Inflammatory macrophage treated with lipopolysaccharide for 4 hours (primary cell): ENCODE data around the gene TMCC2.
"Not testable (repeated sequence)": the region's sequence is repeated elsewhere in the genome, so short reads cannot be mapped to it uniquely, and the experiment has no call there.

Experiments
- DNase-seq: peaks from one replicate; pipeline ENCODE4 v3.0.0-alpha.2; 2020

Gene TMCC2

GRCh38 chr1:205227584-205228013 is at the start of gene TMCC2:
TSS of gene TMCC2 (plus strand) at chr1:205227946. CDS start at chr1:205228565, 619 bp downstream.
- DNase-seq, result peak; percentile 80

GRCh38 chr1:205179842-205180241 is 47.9 kb upstream of the TMCC2 start:
- DNase-seq, result no peak

GRCh38 chr1:205180331-205180730 is 47.4 kb upstream of the TMCC2 start:
- not testable (repeated sequence) for DNase-seq

GRCh38 chr1:205182930-205183329 is 44.8 kb upstream of the TMCC2 start:
- no peak for DNase-seq

- DNase-seq, result no peak
These were observed 43.9 kb upstream of the TMCC2 start for GRCh38 chr1:205183676-205184335.

- no peak for DNase-seq
These were observed 41.6 kb upstream of the TMCC2 start for GRCh38 chr1:205186191-205186590.

- no peak for DNase-seq
These were observed 40.3 kb upstream of the TMCC2 start for GRCh38 chr1:205187420-205187819.

GRCh38 chr1:205188098-205188497 is 39.6 kb upstream of the TMCC2 start:
- no peak for DNase-seq

- no peak for DNase-seq
These were observed 39.1 kb upstream of the TMCC2 start for GRCh38 chr1:205188596-205188995.

- peak; percentile 26 for DNase-seq
These were observed 38.6 kb upstream of the TMCC2 start for GRCh38 chr1:205189131-205189530.

- DNase-seq, result no peak
These were observed 36.7 kb upstream of the TMCC2 start for GRCh38 chr1:205190845-205191577.

- DNase-seq, result no peak
These were observed 36.1 kb upstream of the TMCC2 start for GRCh38 chr1:205191622-205192021.

GRCh38 chr1:205192287-205192686 is 35.5 kb upstream of the TMCC2 start:
- no peak for DNase-seq

GRCh38 chr1:205199090-205199930 is 28.4 kb upstream of the TMCC2 start:
- DNase-seq, result no peak

GRCh38 chr1:205199931-205200299 is 27.8 kb upstream of the TMCC2 start:
- DNase-seq, result no peak

GRCh38 chr1:205204552-205204951 is 23.2 kb upstream of the TMCC2 start:
- DNase-seq, result no peak

- DNase-seq, result no peak
These were observed 22.7 kb upstream of the TMCC2 start for GRCh38 chr1:205205055-205205454.

- DNase-seq, result no peak
These were observed 18.9 kb upstream of the TMCC2 start for GRCh38 chr1:205208811-205209210.

GRCh38 chr1:205210756-205211168 is 17.0 kb upstream of the TMCC2 start:
- DNase-seq, result peak; percentile 36

GRCh38 chr1:205211169-205211838 is 16.4 kb upstream of the TMCC2 start, which contains the start of gene DSTYK:
TSS of gene DSTYK (minus strand) at chr1:205211702. CDS start at chr1:205211535, 167 bp downstream.
- peak; percentile 93 for DNase-seq

- DNase-seq, result no peak
These were observed 15.8 kb upstream of the TMCC2 start for GRCh38 chr1:205211839-205212536.

- peak; percentile 71 for DNase-seq
These were observed 13.0 kb upstream of the TMCC2 start for GRCh38 chr1:205214756-205215155.
